HCT116 (cell line): Measurements from ENCODE around the gene RNF113B. TPM values are rescaled to one million over a fixed set of nuclear protein-coding genes. Genes with fewer than 3 reads are reported as not detected.

ENCODE experiments used
- ATAC-seq: fragments of 200-7000 bp; cut with Tn5 transposase; 2 replicates; pipeline ENCODE4 v1.9.1; 2020; ENCODE audit warnings: mild to moderate bottlenecking, moderate library complexity
- BruUV-seq: library from RNA; stranded (reverse); fragments of 400-500 nt; replicated peaks from 2 replicates; lab custom pipeline; 2021; lab: Mats Ljungman, UMichigan
- CTCF ChIA-PET: fragments of 300-600 bp; sonication (Branson Sonifier 250); formaldehyde crosslinking; loops from one replicate; lab custom pipeline; 2021; ENCODE audit warnings: antibody characterized with exemption; lab: Charles Lee
- POLR2A ChIA-PET: fragments of 300-600, 350-600 bp; sonication (Branson Sonifier 250); formaldehyde crosslinking; loops from one replicate; lab custom pipeline; 2021; ENCODE audit warnings: antibody characterized with exemption; lab: Charles Lee
- RAD21 ChIA-PET, 2 experiments: fragments of 300-600 bp; sonication (Branson Sonifier 250); formaldehyde crosslinking; loops; one replicate each; lab custom pipeline; 2023; ENCODE audit warnings: low total read pairs in 2 of 2; ENCODE audit not compliant: uncharacterized antibody in 2 of 2, unreplicated experiment in 2 of 2, low non-redundant PET in 1 of 2; lab: Charles Lee
- DNase-seq: peaks from one replicate; pipeline ENCODE4 v3.0.0-alpha.2; 2010; ENCODE audit warnings: low read depth, low spot score
- H2AFZ ChIP-seq: fragments of 200-600 bp; shearing (Covaris generic), sonication (generic); 2 replicates; pipeline ENCODE4 v1.6.1; 2017; ENCODE audit warnings: low read depth, mixed run types, mixed read lengths, antibody characterized with exemption, low read length; ENCODE audit not compliant: poor library complexity, severe bottlenecking
- H3K27ac ChIP-seq: 2 replicates; pipeline ENCODE4 v1.5.1; 2012; ENCODE audit warnings: low read depth, low read length
- H3K27me3 ChIP-seq: fragments of 200-600 bp; sonication (generic); 2 replicates; pipeline ENCODE4 v1.6.1; 2016; ENCODE audit warnings: mixed run types, low read length, mixed read lengths; ENCODE audit not compliant: insufficient read depth
- H3K36me3 ChIP-seq, 2 experiments: fragments of 200-500 bp in 1 of 2; fragments of 200-600 bp in 1 of 2; sonication (Bioruptor generic) in 1 of 2; sonication (generic) in 1 of 2; 2 replicates each; pipeline versions ENCODE4 v1.5.1 to v1.6.1; 2014 to 2016; ENCODE audit warnings: low read length in 2 of 2, inconsistent platforms in 1 of 2, mixed read lengths in 1 of 2, mixed run types in 1 of 2; ENCODE audit not compliant: insufficient read depth in 2 of 2, control insufficient read depth in 1 of 2
- H3K4me1 ChIP-seq, 2 experiments: fragments of 200-600 bp in 1 of 2; sonication (generic) in 1 of 2; 2 replicates each; pipeline versions ENCODE4 v1.5.1 to v1.6.1; 2012 to 2017; ENCODE audit warnings: low read length in 2 of 2, inconsistent platforms in 1 of 2, mild to moderate bottlenecking in 1 of 2, mixed read lengths in 1 of 2, mixed run types in 1 of 2, moderate library complexity in 1 of 2; ENCODE audit not compliant: insufficient read depth in 2 of 2, control insufficient read depth in 1 of 2
- H3K4me2 ChIP-seq: fragments of 200-600 bp; sonication (generic); 2 replicates; pipeline ENCODE4 v1.6.1; 2017; ENCODE audit warnings: mixed run types, low read length, mixed read lengths
- H3K4me3 ChIP-seq, 2 experiments: fragments of 200-600 bp in 1 of 2; sonication (generic) in 1 of 2; replicated peaks in 1 of 2; 2 replicates each; pipeline ENCODE4 v1.5.1; 2011 to 2016; ENCODE audit warnings: low read length in 2 of 2, control low read depth in 1 of 2, low read depth in 1 of 2, mild to moderate bottlenecking in 1 of 2, mixed read lengths in 1 of 2, mixed run types in 1 of 2
- H3K79me2 ChIP-seq: fragments of 200-600 bp; sonication (generic); 2 replicates; pipeline ENCODE4 v1.6.1; 2017; ENCODE audit warnings: mild to moderate bottlenecking, mixed run types, low read length, moderate library complexity, mixed read lengths; ENCODE audit not compliant: insufficient read depth
- H3K9ac ChIP-seq: fragments of 200-600 bp; sonication (generic); 2 replicates; pipeline ENCODE4 v1.6.1; 2016; ENCODE audit warnings: low read length, mixed read lengths
- H3K9me2 ChIP-seq: fragments of 200-600 bp; sonication (generic), shearing (Covaris generic); 2 replicates; pipeline ENCODE4 v1.6.1; 2017; ENCODE audit warnings: mixed run types, mild to moderate bottlenecking, moderate library complexity; ENCODE audit not compliant: insufficient read depth
- H3K9me3 ChIP-seq, 2 experiments: fragments of 200-500 bp in 1 of 2; fragments of 200-600 bp in 1 of 2; sonication (Bioruptor generic) in 1 of 2; sonication (generic) in 1 of 2; 2 replicates each; pipeline ENCODE4 v1.6.1; 2014 to 2017; ENCODE audit warnings: low read length in 2 of 2, mixed read lengths in 2 of 2, inconsistent platforms in 1 of 2, low read depth in 1 of 2, mild to moderate bottlenecking in 1 of 2, mixed run types in 1 of 2, moderate library complexity in 1 of 2; ENCODE audit not compliant: control insufficient read depth in 1 of 2, insufficient read depth in 1 of 2
- H4K20me1 ChIP-seq: fragments of 200-600 bp; sonication (generic), shearing (Covaris generic); 2 replicates; pipeline ENCODE4 v1.6.1; 2017; ENCODE audit warnings: mixed run types, mild to moderate bottlenecking, moderate library complexity; ENCODE audit not compliant: insufficient read depth
- ATF3 ChIP-seq: IDR thresholded peaks from 2 replicates; pipeline ENCODE4 v1.6.1; 2012
- CBX3 ChIP-seq: IDR thresholded peaks from 2 replicates; pipeline ENCODE4 v1.6.1; 2012; ENCODE audit warnings: low read depth
- CEBPB ChIP-seq: IDR thresholded peaks from 2 replicates; pipeline ENCODE4 v1.6.1; 2012; ENCODE audit warnings: low read depth
- CTCF ChIP-seq, 3 experiments: fragments of 200-600 bp in 1 of 3; sonication (generic) in 1 of 3; IDR thresholded peaks in 2 of 3; conservative IDR thresholded peaks in 1 of 3; 2 replicates each; pipeline ENCODE4 v1.5.1; 2012 to 2017; ENCODE audit warnings: low read depth in 2 of 3, low read length in 2 of 3, antibody characterized with exemption in 1 of 3, borderline replicate concordance in 1 of 3, control low read depth in 1 of 3, mild to moderate bottlenecking in 1 of 3, mixed read lengths in 1 of 3, mixed run types in 1 of 3, moderate library complexity in 1 of 3; ENCODE audit not compliant: insufficient read depth in 1 of 3
- EZH2 ChIP-seq: fragments of 200-600 bp; sonication (generic); IDR thresholded peaks from 2 replicates; pipeline ENCODE4 v1.6.1; 2017; ENCODE audit warnings: antibody characterized with exemption, mixed run types
- FOSL1 ChIP-seq: IDR thresholded peaks from 2 replicates; pipeline ENCODE4 v1.6.1; 2012; ENCODE audit warnings: low read depth
- JUND ChIP-seq: IDR thresholded peaks from 2 replicates; pipeline ENCODE4 v1.6.1; 2012
- POLR2A ChIP-seq: IDR thresholded peaks from 2 replicates; pipeline ENCODE4 v1.7.0; 2011; ENCODE audit warnings: borderline replicate concordance; ENCODE audit not compliant: insufficient read depth, insufficient read length; ENCODE audit errors: extremely low read depth
- POLR2AphosphoS5 ChIP-seq: IDR thresholded peaks from 2 replicates; pipeline ENCODE4 v1.6.1; 2011; ENCODE audit warnings: mild to moderate bottlenecking, low read depth, low read length, moderate library complexity
- RAD21 ChIP-seq: IDR thresholded peaks from 2 replicates; pipeline ENCODE4 v1.6.1; 2012; ENCODE audit warnings: low read depth, mild to moderate bottlenecking
- SRF ChIP-seq: IDR thresholded peaks from 2 replicates; pipeline ENCODE4 v1.6.1; 2012; ENCODE audit warnings: low read depth
- YY1 ChIP-seq: IDR thresholded peaks from 2 replicates; pipeline ENCODE4 v1.6.1; 2011; ENCODE audit warnings: low read length, low read depth, moderate library complexity, mild to moderate bottlenecking; ENCODE audit not compliant: insufficient replicate concordance; ENCODE audit errors: extremely low read depth
- intact Hi-C: fragments of 100-400 bp; cut with micrococcal nuclease; formaldehyde crosslinking; loops from 2 replicates; pipeline ENCODE4 v1.10.0; 2022
- total RNA-seq: library from RNA; stranded (reverse); gene quantifications from one replicate; pipeline ENCODE4 v1.2.1, GENCODE V29; 2021; ENCODE audit not compliant: unreplicated experiment
- TF ChIP-seq, protein P1 (sequence below): IDR thresholded peaks from 2 replicates; pipeline ENCODE4 v1.6.1; 2012; ENCODE audit warnings: low read depth
- TF ChIP-seq, protein P2 (sequence below): IDR thresholded peaks from 2 replicates; pipeline ENCODE4 v1.6.1; 2011; ENCODE audit warnings: mild to moderate bottlenecking, low read length, moderate library complexity; ENCODE audit not compliant: insufficient replicate concordance; ENCODE audit errors: extremely low read depth

RNF113B gene
- total RNA-seq, 1 experiment from 2014 or later, result not detected

GRCh38 chr13:98201189-98201588 is 24.1 kb upstream of the RNF113B start:
- no peak for DNase-seq
- no TSS peak for BruUV-seq
- no peaks in the 10 kb centered on the region for H3K9me2 ChIP-seq
- no peak overlapping the region for H3K4me3 ChIP-seq
- H3K27me3 ChIP-seq, result no peaks in the 10 kb centered on the region
- no peak overlapping the region for H3K4me2 ChIP-seq
- ChIA-PET POLR2A (no interaction called here), CTCF (no interaction called here), RAD21 (no interaction called here)
- no peaks in the 10 kb centered on the region for H3K4me1 ChIP-seq
- no peak overlapping the region for H2AFZ ChIP-seq
- H3K9ac ChIP-seq, result no peak overlapping the region
- no peaks in the 10 kb centered on the region for H4K20me1 ChIP-seq
- intact Hi-C loops, result no loop called here
- H3K79me2 ChIP-seq, result no peaks in the 10 kb centered on the region
- no peak for ATAC-seq
- no peak for TF ChIP-seq JUND
- no peak for TF ChIP-seq CTCF (IDR thresholded peaks at IDR 0.05 in 2 of 3, conservative IDR thresholded peaks at IDR 0.05 in 1 of 3; ENCODE audit: borderline replicate concordance in 1 of 3, insufficient read depth in 1 of 3, low read depth in 2 of 3, low read length in 2 of 3)
- TF ChIP-seq RAD21, result no peak
- TF ChIP-seq CEBPB, result no peak
- TF ChIP-seq ATF3, result no peak
- no peak for TF ChIP-seq CBX3
- TF ChIP-seq POLR2A, result no peak
- TF ChIP-seq FOSL1, result no peak
- TF ChIP-seq, protein P1, sequence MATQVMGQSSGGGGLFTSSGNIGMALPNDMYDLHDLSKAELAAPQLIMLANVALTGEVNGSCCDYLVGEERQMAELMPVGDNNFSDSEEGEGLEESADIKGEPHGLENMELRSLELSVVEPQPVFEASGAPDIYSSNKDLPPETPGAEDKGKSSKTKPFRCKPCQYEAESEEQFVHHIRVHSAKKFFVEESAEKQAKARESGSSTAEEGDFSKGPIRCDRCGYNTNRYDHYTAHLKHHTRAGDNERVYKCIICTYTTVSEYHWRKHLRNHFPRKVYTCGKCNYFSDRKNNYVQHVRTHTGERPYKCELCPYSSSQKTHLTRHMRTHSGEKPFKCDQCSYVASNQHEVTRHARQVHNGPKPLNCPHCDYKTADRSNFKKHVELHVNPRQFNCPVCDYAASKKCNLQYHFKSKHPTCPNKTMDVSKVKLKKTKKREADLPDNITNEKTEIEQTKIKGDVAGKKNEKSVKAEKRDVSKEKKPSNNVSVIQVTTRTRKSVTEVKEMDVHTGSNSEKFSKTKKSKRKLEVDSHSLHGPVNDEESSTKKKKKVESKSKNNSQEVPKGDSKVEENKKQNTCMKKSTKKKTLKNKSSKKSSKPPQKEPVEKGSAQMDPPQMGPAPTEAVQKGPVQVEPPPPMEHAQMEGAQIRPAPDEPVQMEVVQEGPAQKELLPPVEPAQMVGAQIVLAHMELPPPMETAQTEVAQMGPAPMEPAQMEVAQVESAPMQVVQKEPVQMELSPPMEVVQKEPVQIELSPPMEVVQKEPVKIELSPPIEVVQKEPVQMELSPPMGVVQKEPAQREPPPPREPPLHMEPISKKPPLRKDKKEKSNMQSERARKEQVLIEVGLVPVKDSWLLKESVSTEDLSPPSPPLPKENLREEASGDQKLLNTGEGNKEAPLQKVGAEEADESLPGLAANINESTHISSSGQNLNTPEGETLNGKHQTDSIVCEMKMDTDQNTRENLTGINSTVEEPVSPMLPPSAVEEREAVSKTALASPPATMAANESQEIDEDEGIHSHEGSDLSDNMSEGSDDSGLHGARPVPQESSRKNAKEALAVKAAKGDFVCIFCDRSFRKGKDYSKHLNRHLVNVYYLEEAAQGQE, result no peak
- TF ChIP-seq POLR2AphosphoS5, result no peak
- TF ChIP-seq EZH2, result no peak
- TF ChIP-seq SRF, result no peak
- TF ChIP-seq, protein P2, sequence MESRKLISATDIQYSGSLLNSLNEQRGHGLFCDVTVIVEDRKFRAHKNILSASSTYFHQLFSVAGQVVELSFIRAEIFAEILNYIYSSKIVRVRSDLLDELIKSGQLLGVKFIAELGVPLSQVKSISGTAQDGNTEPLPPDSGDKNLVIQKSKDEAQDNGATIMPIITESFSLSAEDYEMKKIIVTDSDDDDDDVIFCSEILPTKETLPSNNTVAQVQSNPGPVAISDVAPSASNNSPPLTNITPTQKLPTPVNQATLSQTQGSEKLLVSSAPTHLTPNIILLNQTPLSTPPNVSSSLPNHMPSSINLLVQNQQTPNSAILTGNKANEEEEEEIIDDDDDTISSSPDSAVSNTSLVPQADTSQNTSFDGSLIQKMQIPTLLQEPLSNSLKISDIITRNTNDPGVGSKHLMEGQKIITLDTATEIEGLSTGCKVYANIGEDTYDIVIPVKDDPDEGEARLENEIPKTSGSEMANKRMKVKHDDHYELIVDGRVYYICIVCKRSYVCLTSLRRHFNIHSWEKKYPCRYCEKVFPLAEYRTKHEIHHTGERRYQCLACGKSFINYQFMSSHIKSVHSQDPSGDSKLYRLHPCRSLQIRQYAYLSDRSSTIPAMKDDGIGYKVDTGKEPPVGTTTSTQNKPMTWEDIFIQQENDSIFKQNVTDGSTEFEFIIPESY, result no peak
- no peak for TF ChIP-seq YY1
- H3K9me3 ChIP-seq, result peaks cover 0 to 4% of the 10 kb centered on the region in 2 experiments; a peak in 1 of 4 replicates
- no peaks in the 10 kb centered on the region for H3K36me3 ChIP-seq
- no peak overlapping the region for H3K27ac ChIP-seq
